GM19025 (cell line): ENCODE data around the gene CLEC4F.

Source experiments
- ATAC-seq: cut with Tn5 transposase; IDR thresholded peaks from one replicate; pipeline ENCODE4 v1.9.1; 2021; ENCODE audit warnings: mild to moderate bottlenecking, low read depth, moderate library complexity; ENCODE audit not compliant: unreplicated experiment

Gene CLEC4F

DNA sequence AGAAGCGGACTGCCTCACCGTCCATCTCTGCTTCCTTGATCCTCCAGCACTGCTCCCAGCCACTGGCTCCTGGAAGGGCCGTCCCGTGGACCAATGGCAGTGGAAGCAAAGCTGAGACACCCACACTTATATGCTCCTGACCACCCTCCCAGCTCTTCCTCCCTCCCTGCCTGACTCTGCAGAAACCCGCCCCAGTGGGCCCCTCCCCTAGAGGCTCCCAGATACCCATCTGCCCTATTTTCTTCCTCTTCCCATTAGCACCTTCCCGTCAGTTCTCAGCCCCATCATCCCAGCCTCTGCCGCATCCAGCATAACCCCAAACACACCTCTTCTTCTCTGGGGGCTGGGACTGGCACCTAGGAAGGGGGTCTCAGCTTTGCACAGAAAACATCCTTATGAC lies at the start of gene CLEC4F:
Gene CLEC4F, minus strand, starts transcription at position 101 of the 400 bp plus-strand sequence. Its CDS starts 76 bp downstream, at position 25.
- ATAC-seq, result no peak

DNA sequence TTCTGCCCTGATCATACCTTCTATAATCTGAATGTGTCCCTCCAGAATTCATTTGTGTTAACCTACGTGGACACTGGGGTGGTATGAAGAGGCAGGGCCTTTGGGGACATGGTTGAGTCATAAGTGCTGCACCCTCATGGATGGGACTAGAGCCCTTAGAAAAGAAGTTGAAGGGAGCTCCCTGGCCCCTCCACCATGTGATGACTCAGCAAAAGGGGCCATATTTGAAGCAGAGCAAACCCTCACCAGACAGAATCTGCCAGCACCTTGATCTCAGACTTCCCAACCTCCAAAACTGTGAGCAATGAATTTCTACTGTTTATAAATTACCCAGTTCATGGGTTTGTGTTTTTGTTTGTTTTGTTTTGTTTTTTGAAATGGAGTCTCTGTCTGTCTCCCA lies 48.6 kb upstream of the CLEC4F start:
- ATAC-seq, result no peak

DNA sequence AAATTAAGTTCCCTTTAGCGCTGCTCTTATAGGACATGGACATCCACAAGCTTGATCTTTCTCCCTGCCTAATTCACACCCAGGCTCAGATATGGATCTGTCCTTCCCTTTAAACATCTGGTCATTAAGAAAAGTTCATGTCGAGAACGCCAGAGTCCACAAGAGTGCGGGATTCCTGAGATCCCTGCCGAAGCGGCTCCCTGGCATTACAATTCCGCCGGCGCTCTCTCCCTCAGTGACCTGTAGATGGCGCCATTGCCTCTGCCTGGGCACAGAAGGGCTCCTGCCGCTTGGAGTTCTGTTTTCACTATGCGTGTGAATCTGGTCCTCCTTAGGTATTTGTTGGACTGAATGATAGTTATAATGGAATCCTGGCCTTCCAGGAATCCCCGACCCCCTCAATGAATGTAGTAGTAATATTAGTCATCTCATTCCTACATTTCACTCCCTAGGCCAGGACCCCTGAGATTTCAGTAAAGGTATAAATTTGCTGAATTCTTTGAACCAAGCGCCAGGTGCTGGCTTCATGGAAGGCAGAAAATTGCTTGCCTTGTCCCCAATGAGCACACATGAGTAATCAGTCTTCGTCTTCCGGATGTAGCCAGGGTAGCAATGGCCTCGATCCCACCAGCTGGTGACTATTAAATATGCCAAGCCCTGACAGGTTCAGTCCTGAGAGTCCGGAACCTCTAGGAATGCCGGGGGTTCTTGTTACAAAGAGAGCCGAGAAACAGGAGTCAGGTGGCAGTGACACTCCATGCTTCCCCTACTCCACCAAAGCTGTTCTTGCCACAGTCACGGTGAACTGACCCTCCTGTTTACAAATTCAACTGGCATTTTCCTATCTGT lies 41.6 kb upstream of the CLEC4F start:
- ATAC-seq, result no peak

- ATAC-seq, result no peak
These were observed 35.3 kb upstream of the CLEC4F start for GRCh38 chr2:70855667-70856066.

GRCh38 chr2:70854411-70854810 lies 34.0 kb upstream of the CLEC4F start:
- no peak for ATAC-seq

DNA sequence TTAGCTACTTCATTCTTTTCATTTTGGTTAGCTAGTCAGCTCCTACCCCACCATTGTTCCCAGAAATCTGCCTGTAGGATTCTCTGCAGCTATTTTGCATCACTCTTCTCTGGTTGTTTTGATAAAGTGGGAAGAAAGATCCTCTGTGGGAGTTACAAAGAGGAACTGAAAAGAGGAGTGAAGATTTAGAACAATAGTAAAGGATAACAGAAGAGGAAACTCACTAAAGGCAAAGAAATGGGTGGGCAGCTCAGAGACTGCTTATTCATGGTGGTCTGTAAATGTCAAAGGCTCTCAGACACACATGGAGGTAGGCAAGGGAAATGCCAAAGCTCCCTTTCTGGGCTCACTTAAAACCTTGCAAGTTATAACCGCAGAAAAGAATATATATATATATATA lies 32.4 kb upstream of the CLEC4F start:
- ATAC-seq, result no peak

DNA sequence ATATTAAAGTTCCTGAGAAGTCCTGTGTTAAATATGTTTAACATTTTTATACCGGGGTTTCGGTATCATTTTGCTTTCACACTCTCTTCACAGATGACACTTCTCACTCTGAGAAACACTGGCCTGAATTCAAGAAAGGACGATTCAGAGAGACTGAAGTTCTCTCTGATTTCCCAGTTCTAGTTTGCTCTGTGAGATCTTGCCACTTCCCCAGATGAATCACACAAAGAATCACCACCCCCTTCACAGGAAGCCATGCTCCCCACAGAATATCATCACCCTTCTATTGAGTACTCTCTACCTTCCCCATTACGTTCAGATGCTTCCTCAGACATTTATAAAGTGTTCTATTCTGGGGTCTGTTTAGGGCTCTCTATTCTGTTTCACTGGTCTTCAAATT lies 31.3 kb upstream of the CLEC4F start:
- ATAC-seq, result no peak

- no peak for ATAC-seq
These were observed 30.5 kb upstream of the CLEC4F start for GRCh38 chr2:70850925-70851324.

DNA sequence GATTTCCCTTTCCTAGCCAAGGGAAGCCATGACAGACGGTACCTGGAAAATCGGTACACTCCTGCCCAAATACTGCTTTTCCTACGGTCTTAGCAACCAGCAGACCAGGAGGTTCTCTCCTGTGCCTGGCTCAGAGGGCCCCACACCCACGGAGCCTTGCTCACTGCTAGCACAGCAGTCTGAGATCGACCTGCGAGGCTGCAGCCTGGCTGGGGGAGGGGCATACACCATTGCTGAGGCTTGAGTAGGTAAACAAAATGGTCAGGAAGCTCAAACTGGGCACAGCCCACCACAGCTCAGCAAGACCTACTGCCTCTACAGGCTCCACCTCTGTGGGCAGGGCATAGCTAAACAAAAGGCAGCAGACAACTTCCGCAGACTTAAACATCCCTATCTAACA lies 22.0 kb upstream of the CLEC4F start:
- no peak for ATAC-seq

GRCh38 chr2:70837980-70838925 lies 17.9 kb upstream of the CLEC4F start:
- no peak for ATAC-seq

- no peak for ATAC-seq
These were observed 15.2 kb upstream of the CLEC4F start, which contains the start of gene CD207 for GRCh38 chr2:70835643-70836042. Gene CD207 (minus strand): TSS chr2:70835816. CDS start chr2:70835776, 40 bp downstream.

GRCh38 chr2:70834881-70835280 lies 14.5 kb upstream of the CLEC4F start:
- no peak for ATAC-seq

- no peak for ATAC-seq
These were observed 13.7 kb upstream of the CLEC4F start for GRCh38 chr2:70834106-70834505.

DNA sequence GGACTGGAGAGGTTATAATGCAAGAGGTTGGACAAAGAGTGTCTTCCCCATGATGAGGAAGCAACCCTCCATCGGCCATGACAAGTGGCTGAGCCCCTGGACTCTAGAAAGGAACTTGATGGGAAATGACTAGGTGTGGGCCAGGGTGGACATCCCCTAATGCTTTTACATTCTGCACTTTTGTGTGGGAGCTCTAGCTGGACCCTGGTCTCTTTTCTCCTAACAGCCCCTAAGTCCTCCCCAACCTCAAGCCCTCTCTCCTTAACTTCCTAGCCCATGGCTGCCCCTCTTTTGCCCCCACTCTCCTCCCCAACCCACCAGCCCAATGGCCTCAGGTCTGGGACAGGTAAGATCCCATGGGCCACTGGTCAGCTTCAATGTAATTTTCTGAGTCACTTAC lies 12.8 kb upstream of the CLEC4F start:
- no peak for ATAC-seq

- no peak for ATAC-seq
These were observed 12.0 kb upstream of the CLEC4F start for GRCh38 chr2:70832386-70832785.

DNA sequence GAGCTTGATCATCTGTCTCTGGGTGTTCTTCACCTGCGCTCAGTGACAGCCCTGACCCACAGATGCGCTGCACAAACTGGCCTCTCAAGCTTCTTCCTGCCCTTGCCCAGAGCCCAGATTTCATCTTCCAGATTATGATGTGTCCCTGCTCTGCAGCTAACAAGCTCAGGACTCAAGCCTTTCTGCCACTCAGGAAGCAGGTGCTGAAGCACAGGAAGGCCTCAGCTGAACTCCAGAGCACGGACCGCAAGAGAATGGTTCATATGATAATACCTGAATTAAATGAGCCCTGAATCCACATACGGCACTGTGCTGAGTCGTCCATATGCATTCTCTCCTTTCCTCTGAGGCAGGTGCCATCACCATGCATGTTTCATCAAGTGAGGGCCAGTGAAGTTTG lies 11.5 kb upstream of the CLEC4F start:
- ATAC-seq, result no peak

GRCh38 chr2:70830366-70830765 lies 10.0 kb upstream of the CLEC4F start:
- ATAC-seq, result no peak

DNA sequence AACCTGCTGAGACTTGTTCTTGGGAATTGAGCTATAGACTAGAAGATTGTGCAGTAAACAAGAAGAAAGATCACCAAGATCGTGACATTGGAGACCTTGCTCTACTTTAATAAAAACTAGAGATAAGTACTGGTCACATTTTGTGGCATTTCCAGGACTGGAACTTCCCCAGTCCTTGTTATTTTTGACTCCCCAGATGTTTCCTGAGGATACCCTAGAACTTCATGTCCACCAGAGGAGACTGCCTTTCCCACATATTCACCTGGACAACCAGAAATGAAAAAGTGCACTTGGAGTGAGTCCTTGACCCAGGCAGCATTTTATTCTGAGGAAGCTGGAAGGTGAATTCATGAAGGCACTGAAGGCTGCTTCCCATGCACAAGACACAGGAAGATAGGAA lies 9.5 kb upstream of the CLEC4F start:
- no peak for ATAC-seq

- no peak for ATAC-seq
These were observed 8.8 kb upstream of the CLEC4F start for GRCh38 chr2:70828914-70829824.

GRCh38 chr2:70828115-70828514 lies 7.7 kb upstream of the CLEC4F start:
- ATAC-seq, result no peak
